HG02623 (cell line): ENCODE data around the gene PCDH15.
"Not testable (repeated sequence)": the region's sequence is repeated elsewhere in the genome, so short reads cannot be mapped to it uniquely, and the experiment has no call there.

ENCODE experiments used
- ATAC-seq: cut with Tn5 transposase; IDR thresholded peaks from one replicate; pipeline ENCODE4 v1.9.1; 2021; ENCODE audit warnings: moderate library complexity; ENCODE audit not compliant: unreplicated experiment

Gene PCDH15

GRCh38 chr10:54009672-54010071 is 791.4 kb downstream of the PCDH15 start:
- no peak for ATAC-seq

- no peak for ATAC-seq
These were observed 799.0 kb downstream of the PCDH15 start for GRCh38 chr10:54002077-54002476.

DNA sequence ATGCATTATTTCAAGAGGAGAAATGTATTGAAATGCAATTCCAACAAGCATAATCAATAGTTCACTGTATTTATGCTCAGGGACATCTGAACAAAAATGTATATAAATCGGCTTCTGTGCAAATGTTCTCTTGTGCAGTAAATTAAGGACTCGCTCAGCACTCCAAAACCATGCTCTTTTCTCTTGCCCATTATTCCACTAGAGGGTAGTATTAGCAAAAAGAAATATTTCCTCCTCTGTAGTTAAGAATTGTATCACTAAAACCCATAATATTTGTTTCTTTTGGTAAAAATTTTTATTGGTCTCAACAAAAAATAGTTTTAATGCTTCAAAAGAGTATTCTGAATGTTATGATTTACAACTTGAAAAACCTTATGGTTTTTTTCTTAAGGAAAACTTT is 803.1 kb downstream of the PCDH15 start:
- ATAC-seq = no peak

GRCh38 chr10:53990799-53991238 is 810.2 kb downstream of the PCDH15 start:
- no peak for ATAC-seq

- ATAC-seq = no peak
These were observed 817.6 kb downstream of the PCDH15 start for GRCh38 chr10:53983431-53983830.

GRCh38 chr10:53980210-53980609 is 820.8 kb downstream of the PCDH15 start:
- no peak for ATAC-seq

GRCh38 chr10:53978301-53978700 is 822.7 kb downstream of the PCDH15 start:
- no peak for ATAC-seq

DNA sequence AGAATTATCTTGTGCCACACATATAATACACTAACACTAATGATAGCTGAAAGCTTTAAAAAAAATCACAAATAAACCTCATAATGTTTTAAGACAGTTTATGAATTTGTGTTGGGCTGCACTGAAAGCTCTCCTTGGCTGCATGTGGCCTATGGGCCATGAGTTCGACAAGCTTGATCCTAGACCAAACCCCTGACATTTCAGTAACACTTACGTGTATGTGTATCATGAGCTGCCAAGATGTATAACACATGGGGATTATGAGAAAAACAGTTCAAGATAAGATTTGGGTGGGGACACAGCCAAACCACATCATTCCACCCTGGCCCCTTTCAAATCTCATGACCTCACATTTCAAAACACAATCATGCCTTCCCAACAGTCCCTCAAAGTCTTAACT is 823.8 kb downstream of the PCDH15 start:
- no peak for ATAC-seq

GRCh38 chr10:53957401-53957800 is 843.6 kb downstream of the PCDH15 start:
- no peak for ATAC-seq

DNA sequence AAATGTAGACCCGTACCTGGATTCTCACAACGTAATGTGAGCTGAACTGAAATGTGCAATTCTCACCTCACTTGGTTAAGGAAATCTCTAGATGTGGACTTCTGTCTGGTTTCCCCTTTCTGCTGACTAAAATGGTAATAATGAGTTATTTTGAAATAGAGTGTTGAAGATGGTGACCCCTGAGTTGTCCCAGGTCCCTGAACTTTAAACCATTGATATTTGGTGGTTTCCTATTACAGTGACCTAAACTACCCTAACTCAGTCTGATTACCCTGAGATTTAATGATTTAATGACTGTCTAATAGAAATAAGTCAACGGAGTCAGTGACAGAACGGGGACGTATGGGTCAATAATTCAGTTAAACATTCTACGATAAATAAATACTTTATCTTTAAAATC is 845.9 kb downstream of the PCDH15 start:
- no peak for ATAC-seq

GRCh38 chr10:53952698-53953630 is 848.1 kb downstream of the PCDH15 start:
- no peak for ATAC-seq

DNA sequence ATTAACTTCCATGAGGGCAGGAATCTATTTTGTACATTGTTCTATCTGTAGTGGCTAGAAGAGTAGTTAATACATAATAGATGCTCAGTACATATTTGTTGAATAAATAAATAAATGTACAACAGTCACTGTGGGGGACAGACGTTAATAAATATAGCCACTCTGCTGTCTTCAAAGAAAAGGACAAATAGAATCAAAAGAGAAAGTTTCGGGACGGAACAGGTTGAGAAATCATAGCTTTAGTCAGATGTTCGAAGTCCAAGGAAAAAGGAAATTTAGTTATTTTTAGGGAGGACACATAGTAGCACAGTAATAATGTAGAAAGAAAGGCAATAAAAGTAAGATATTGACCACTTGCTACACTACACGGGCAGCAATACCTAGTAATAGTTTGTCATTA is 861.4 kb downstream of the PCDH15 start:
- no peak for ATAC-seq

DNA sequence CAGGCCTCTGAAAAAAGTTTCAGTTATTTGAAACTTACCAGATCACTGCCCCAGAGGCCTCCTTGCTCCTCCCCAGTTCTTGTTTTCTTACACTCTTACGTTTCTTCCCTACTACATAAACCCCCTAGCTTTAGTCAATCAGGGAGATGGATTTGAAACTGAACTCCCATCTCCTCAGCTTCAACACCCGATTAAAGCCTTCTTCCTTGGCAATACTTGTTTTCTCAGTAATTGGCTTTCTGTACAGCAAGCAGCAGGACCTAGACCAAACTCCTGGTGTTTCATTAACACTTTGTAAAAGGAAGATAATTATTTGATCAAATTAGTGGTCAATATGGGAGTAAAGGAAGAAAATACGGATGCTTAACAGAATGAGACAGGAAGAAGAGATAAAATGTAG is 870.4 kb downstream of the PCDH15 start:
- ATAC-seq = no peak

- not testable (repeated sequence) for ATAC-seq
These were observed 876.9 kb downstream of the PCDH15 start for GRCh38 chr10:53924051-53924700.

DNA sequence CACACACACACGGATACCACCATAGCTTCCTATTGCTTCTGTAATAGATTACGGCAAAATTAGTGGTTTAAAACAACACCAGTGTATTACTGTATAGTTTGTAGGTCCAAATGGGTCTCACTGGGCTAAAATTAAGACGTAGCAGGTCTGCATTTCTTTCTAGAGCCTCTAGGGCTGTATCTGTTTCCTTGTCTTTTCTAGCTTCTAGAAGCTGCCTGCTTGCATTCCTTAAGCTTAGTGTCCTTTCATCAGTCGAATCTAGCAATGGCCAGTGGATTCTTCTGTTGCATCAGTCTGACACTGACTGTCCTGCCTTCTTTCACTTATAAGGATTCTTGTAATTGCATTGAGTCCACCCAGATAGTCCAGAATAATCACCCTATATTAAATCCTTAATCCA is 882.3 kb downstream of the PCDH15 start:
- ATAC-seq = no peak

GRCh38 chr10:53909791-53910190 is 891.2 kb downstream of the PCDH15 start:
- ATAC-seq = no peak

GRCh38 chr10:53904506-53905241 is 896.4 kb downstream of the PCDH15 start:
- ATAC-seq = no peak

DNA sequence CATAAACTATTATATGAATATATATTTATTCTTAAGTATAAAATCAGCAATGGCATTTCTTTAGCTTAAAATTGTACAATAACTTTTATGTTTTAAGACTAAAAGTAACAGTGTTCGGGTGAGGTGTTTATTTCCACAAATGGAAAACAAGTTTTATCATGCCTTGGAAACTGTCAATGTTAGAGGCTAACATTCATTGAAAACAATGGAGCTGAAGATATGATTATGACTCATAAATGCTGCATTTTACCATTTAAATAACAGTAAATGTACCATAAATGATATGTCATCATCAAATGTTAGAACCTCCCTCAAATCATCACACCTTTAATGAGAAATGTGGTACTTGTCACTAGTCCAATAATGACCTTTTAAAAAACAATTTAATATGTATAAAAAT is 897.3 kb downstream of the PCDH15 start:
- ATAC-seq = no peak

DNA sequence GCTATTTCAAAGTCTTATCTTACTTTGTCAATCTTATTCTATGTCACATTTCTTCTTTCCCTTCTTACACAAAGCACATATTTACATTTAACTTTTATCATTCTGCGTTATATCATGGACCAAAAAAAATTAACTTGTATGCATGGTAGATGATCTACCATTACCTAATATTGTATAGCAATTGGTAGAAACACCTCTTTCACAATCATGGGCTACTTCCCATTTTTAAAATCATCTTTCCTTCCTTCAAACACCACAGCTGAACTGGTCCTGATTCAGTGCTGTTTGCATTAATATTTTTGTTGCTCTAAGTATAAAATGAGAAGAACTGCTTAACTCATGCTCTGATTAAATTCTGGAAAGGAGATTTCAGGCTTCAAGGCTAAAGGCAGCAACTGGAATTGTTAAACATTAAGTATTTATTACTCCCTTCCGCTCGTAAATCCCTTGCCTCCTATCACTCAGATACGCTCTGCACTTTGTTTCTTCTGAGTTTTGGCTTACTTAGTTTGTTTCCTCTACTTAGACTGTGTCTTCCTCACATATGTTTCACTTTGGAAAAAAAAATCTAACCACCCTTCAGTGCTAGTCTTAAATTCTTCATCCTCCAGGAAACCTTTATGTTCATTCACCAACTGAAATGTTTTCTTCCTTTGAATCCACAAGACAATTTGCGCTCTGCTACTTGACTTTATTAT is 901.4 kb downstream of the PCDH15 start:
- ATAC-seq = no peak

- no peak for ATAC-seq
These were observed 902.5 kb downstream of the PCDH15 start for GRCh38 chr10:53898532-53898931.

DNA sequence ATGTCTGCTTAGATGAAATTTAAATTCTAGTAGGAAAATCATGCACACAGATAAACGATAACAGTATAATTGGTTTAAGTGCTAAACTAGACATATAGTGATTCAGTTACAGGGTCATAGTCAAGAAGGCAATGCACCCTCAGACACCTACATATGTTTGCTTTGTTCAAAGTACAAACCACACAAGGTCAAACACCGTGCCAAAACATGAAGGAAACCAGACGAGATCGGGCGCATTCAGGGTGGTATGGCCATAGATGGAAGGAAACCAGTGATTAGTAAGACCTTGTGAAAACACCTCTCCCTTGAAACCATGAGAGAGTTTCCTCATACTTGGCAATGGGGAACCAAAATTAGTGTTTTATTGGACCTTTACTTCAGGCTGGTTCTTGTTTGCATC is 906.9 kb downstream of the PCDH15 start:
- no peak for ATAC-seq
